Measurements from ENCODE around the gene MYO3B.

GRCh38 chr2:170141865-170142264 lies 36.1 kb upstream of the MYO3B start:
- TF ChIP-seq CTCF (IDR thresholded peaks at IDR 0.05), result no peak
- TF ChIP-seq POLR2AphosphoS5 (IDR thresholded peaks at IDR 0.05), result no peak
- no peak for TF ChIP-seq POLR2A (IDR thresholded peaks at IDR 0.05)
